GM18502 (cell line): ENCODE results near the gene ZBTB17.
"Not testable (repeated sequence)": the region's sequence is repeated elsewhere in the genome, so short reads cannot be mapped to it uniquely, and the experiment has no call there.

ENCODE experiments used
- ATAC-seq: cut with Tn5 transposase; IDR thresholded peaks from one replicate; pipeline ENCODE4 v1.9.1; 2021; ENCODE audit warnings: mild to moderate bottlenecking; ENCODE audit not compliant: unreplicated experiment, poor library complexity

ZBTB17 gene

DNA sequence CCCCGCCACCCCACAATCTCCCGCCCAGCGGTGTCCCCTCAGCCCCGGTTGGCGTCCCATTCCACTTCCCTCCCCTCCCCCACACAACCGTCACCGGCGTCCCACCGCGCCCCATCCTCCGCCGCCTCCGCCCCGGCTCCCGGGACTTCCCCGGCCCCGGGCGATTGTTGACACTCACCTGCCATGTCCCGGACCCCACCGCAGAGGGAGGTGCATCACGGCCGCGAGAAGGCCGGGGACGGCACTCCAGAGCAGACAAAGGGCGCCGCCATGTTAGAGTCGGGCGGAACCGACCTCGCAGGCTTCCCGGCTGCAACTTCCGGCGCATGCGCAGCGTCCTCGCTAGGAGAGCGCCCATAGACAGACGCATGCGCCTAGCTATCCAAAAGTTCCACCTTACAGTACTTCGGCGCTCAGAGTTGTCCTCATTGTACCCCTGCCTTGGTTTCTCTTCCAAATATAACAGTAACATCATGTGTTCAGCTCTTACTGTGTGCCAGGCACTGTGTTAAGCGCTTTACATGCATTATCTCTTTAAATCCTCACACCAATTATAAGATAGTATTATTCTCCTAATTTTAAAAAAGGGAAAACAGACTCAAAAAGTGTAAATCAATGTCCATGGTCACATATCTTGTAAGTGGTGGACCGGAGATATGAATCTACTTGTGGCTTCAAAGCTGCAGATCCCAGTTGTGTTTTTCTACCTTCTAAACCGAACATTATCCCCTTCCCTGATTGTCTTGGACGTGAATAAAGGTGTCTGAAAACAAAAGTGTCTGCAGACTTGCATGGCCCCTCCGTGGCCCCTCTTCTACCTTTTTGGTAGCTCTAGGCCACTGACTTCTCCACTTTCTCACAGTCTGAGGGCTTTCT, at the start of gene ZBTB17:
Gene ZBTB17 (minus strand): TSS at position 297 of the 876 bp plus-strand sequence. CDS start 27,606 bp downstream, outside the sequence.
- peak; percentile 80 for ATAC-seq

- no peak for ATAC-seq
Measured at GRCh38 chr1:16023050-16023653, 47.3 kb upstream of the ZBTB17 start.

- ATAC-seq, result no peak
Measured at GRCh38 chr1:16022393-16022792, 46.5 kb upstream of the ZBTB17 start.

- ATAC-seq, result no peak
Measured at GRCh38 chr1:16021681-16022080, 45.8 kb upstream of the ZBTB17 start, which contains the start of gene CLCNKA. Gene CLCNKA, plus strand, starts transcription at chr1:16022036. Its CDS starts 584 bp downstream, at chr1:16022620.

DNA sequence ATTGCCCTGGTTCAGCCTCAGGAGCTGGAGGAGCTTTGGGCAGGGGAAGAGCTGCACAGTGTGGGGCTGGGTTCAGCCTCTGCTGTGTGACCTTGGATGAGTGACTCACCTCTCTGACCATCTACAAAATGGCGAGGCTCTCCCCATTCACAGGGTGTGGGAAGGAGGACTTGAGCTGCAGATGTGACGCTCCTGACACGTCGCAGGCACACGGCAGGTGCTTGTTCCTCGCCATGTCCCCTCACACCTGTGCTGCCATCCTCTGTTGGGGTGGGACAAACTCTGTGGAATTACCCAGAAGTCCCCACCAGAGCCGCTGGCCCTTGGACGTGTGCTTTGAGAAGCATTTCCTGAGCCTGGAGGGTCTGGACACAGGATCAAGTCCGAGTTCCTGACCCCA, 45.0 kb upstream of the ZBTB17 start:
- ATAC-seq, result not testable (repeated sequence)

DNA sequence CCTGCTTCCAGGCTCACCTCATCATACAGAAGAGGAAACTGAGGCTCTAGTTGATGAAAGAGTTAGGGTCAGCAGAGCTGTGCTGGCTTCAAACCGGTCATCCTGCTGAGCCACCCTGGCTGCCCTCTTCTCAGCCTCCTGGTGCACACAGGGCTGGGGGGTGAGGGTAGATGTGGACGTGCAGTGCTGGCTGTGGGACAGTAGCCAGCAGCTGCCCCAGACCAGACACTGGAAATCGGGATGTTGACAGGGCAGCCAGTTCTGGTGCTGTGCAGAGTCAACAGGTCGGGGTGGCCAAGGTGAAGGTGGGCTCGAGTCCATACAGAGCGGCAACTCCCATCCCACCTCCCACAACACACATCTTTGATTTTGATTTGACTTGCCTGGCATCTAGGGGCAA, 44.4 kb upstream of the ZBTB17 start:
- no peak for ATAC-seq

- no peak for ATAC-seq
Measured at GRCh38 chr1:16019644-16020277, 43.9 kb upstream of the ZBTB17 start.

GRCh38 chr1:16018749-16019643, 43.1 kb upstream of the ZBTB17 start:
- no peak for ATAC-seq

DNA sequence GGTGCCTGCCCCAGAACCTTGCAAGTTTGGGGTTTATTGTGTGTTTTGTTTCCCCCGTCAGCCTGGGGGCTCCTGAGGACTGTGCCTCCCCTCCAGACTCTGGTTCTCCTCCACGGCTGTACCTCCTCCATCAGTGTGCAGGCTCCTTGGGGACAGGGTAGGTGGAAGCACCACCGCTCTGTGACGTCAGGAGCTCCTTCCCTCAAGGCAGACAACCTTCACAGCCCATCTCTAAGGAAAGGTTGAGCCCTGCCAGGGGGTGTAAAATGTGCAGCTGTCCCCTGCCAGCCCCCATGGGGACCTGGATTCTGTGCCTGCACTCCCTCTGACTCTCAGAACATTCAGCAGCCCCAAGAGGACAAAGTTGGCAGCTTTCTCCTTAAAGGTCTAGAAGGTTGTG, 42.4 kb upstream of the ZBTB17 start:
- ATAC-seq, result no peak

DNA sequence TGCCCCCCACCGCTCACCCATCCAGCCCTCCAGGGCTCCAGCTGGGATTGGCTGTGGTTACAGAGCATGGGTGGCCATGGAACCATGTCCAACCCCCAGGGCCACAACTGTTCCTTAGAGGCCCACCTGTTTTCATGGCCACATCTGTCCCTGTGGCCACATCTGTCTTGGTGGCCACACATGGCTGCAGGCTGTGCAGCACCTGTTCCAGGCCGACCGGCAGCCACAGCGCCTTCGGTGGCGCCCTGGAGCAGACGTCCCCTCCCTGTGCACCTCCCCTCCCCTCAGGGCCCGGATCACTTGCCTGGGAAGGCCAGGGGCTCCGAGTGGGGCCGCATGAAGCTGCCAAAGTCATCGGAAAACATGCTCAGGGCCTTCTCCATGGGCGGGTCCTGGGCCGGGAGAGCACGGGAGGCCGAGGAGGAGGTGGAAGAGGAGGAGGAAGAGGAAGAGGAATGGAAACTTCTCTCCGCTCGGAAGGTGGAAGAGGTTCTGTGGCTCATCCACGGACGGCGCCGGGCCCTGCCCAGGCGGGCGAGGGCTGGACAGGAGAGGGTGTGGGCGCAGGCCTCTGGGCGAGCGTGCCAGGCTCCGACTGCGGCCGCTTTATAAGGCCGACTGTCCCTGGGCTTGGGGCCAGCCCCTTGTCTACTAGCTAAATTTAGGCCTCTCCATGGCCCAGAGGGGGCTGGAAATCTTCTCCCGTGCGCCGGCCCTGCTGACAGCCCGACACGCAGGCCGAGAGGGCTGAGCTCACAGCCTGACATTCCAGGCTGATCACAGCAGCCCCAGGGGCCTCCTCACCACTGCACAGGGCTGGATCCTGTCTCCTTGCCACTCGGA, 41.8 kb upstream of the ZBTB17 start, which contains the start of gene HSPB7:
Gene HSPB7 (minus strand): TSS at position 583 of the 843 bp plus-strand sequence. CDS start 80 bp downstream, at position 503.
- no peak for ATAC-seq

DNA sequence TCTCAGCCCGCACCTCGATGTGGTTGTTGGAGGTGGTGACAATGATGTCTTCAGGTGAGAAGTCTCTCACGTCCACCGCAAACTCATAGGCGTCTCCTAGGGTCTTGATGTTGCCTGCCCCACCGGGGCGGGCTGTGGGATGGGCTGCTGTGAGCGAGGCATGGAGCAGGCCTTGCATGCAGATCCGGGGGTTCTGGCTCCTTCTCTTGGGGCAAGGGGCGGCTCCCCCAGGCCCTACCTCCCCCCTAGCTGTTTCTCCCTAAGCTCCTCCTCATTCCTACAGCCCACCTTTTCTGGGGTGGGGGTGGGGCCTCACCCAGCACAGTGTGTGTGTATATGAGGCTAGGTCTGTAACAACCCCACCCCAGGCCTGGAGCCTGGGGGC, 41.2 kb upstream of the ZBTB17 start:
- ATAC-seq, result no peak

GRCh38 chr1:16015960-16016901, 40.3 kb upstream of the ZBTB17 start:
- ATAC-seq, result no peak

GRCh38 chr1:16015491-16015890, 39.6 kb upstream of the ZBTB17 start:
- no peak for ATAC-seq

- no peak for ATAC-seq
Measured at GRCh38 chr1:16014509-16015482, 38.9 kb upstream of the ZBTB17 start.

DNA sequence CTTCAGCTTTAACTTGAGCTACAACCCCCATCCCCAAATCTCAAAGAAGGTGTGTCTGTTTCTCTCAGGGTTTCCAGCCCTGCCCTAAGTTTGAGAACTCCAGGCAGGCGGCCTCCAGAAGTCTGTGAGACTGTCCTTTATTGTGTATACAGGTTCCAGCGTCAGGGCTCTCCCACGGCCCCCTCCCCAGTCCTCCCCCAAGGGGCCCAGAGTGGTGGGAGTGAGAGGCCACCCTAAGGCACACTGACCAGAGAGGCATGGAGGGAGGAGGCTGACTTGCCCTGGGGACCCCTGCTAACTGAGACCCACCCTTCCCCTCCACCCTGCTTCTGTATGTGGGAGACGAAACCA, 38.0 kb upstream of the ZBTB17 start:
- ATAC-seq, result no peak

- ATAC-seq, result no peak
Measured at GRCh38 chr1:16013220-16013907, 37.5 kb upstream of the ZBTB17 start.
